ENCODE measurements around the gene TPSB2. TPM values are rescaled to one million over a fixed set of nuclear protein-coding genes. Genes with fewer than 3 reads are reported as not detected.
"Not testable (repeated sequence)": the region's sequence is repeated elsewhere in the genome, so short reads cannot be mapped to it uniquely, and the experiment has no call there.

The TPSB2 gene
- total RNA-seq, 4 donors from 2014 or later, result 4.1 to 108 (median 29.0) TPM

- TF ChIP-seq POLR2A (IDR thresholded peaks at IDR 0.05) (no peak), CTCF (IDR thresholded peaks at IDR 0.05) (no peak)
- DNase-seq, result no peak
- Histone ChIP-seq H3K27ac (no peak overlapping the region), H3K36me3 (no peaks in the 10 kb centered on the region), H3K4me1 (no peaks in the 10 kb centered on the region), H3K9me3 (no peaks in the 10 kb centered on the region), H3K4me3 (no peak overlapping the region), H3K27me3 (no peaks in the 10 kb centered on the region)
- intact Hi-C loops (cut with DNase I; ENCODE audit: low total_unique reads), result no loop called here
Observed at GRCh38 chr16:1237990-1238389, 8.0 kb upstream of the TPSB2 start.

- H3K4me1 ChIP-seq; DNase-seq; H3K4me3 ChIP-seq; H3K27ac ChIP-seq; H3K27me3 ChIP-seq; intact Hi-C loops (cut with DNase I; ENCODE audit: low total_unique reads); H3K36me3 ChIP-seq; H3K9me3 ChIP-seq: not testable (repeated sequence)
Observed at GRCh38 chr16:1236659-1237058, 6.7 kb upstream of the TPSB2 start.

- intact Hi-C loops (cut with DNase I; ENCODE audit: low total_unique reads), result not testable (repeated sequence)
Observed at GRCh38 chr16:1232049-1232748, 2.2 kb upstream of the TPSB2 start.

GRCh38 chr16:1231301-1231700 is 1.3 kb upstream of the TPSB2 start:
- DNase-seq; H3K9me3 ChIP-seq; H3K4me3 ChIP-seq; intact Hi-C loops (cut with DNase I; ENCODE audit: low total_unique reads); H3K27ac ChIP-seq; H3K4me1 ChIP-seq; H3K36me3 ChIP-seq; H3K27me3 ChIP-seq: not testable (repeated sequence)

More at GRCh38 chr16:1232049-1232748, 2.2 kb upstream of the TPSB2 start:
- H3K4me1 ChIP-seq, H3K36me3 ChIP-seq, H3K27me3 ChIP-seq, DNase-seq, H3K27ac ChIP-seq, H3K9me3 ChIP-seq, H3K4me3 ChIP-seq: not testable (repeated sequence)

- DNase-seq; H3K36me3 ChIP-seq; H3K27me3 ChIP-seq; H3K4me1 ChIP-seq; H3K9me3 ChIP-seq; intact Hi-C loops (cut with DNase I; ENCODE audit: low total_unique reads); H3K4me3 ChIP-seq; H3K27ac ChIP-seq: not testable (repeated sequence)
Observed at GRCh38 chr16:1230471-1231212, 658 bp upstream of the TPSB2 start.

- intact Hi-C loops (cut with DNase I; ENCODE audit: low total_unique reads); H3K27ac ChIP-seq; H3K9me3 ChIP-seq; H3K36me3 ChIP-seq; DNase-seq; H3K27me3 ChIP-seq; H3K4me3 ChIP-seq; H3K4me1 ChIP-seq: not testable (repeated sequence)
Observed at GRCh38 chr16:1229476-1229875, 508 bp downstream of the TPSB2 start.

GRCh38 chr16:1228227-1228626 is 1.8 kb downstream of the TPSB2 start:
- H3K4me3 ChIP-seq; H3K9me3 ChIP-seq; H3K36me3 ChIP-seq; H3K27ac ChIP-seq; H3K27me3 ChIP-seq; intact Hi-C loops (cut with DNase I; ENCODE audit: low total_unique reads); H3K4me1 ChIP-seq; DNase-seq: not testable (repeated sequence)

GRCh38 chr16:1226692-1227091 is 3.3 kb downstream of the TPSB2 start:
- DNase-seq; H3K4me1 ChIP-seq; H3K27me3 ChIP-seq; H3K27ac ChIP-seq; H3K4me3 ChIP-seq; H3K9me3 ChIP-seq; H3K36me3 ChIP-seq; intact Hi-C loops (cut with DNase I; ENCODE audit: low total_unique reads): not testable (repeated sequence)

GRCh38 chr16:1225728-1226311 is 4.2 kb downstream of the TPSB2 start:
- DNase-seq; H3K27me3 ChIP-seq; H3K4me3 ChIP-seq; H3K9me3 ChIP-seq; H3K27ac ChIP-seq; H3K4me1 ChIP-seq; intact Hi-C loops (cut with DNase I; ENCODE audit: low total_unique reads); H3K36me3 ChIP-seq: not testable (repeated sequence)
